ENCODE measurements around the gene SLC12A5.

DNA sequence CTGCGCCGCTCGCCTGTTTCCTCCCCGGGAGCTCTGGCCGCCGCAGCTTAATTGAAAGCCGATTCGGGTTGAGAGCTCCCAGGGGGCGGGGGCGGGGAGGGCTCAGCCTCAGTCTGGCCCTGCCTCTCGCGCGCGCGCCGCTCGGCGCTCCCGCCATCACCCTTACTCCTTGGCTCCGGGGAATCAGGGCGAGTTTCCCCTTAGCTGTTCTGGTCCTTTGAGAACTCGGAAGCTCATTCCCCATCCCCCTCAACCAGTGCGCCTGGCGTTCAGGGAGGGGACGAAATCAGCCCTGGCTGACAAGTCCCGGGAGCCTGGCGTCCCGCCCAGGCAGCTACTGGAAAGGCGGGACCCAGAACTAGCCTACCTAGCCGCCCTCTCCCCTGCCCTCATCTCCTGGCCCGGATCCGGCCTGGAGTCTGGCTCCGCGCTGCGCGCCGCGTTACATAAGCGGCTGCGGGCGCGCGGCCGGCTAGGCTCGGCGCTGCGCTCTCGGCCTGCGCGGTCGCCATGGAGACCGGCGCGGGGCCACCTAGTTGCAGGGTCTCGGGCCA lies 2.8 kb downstream of the SLC12A5 start:
- TF ChIP-seq POLR2AphosphoS5 (IDR thresholded peaks at IDR 0.05) (no peak), POLR2A (IDR thresholded peaks at IDR 0.05) (no peak)
- TF ChIP-seq, protein P1, sequence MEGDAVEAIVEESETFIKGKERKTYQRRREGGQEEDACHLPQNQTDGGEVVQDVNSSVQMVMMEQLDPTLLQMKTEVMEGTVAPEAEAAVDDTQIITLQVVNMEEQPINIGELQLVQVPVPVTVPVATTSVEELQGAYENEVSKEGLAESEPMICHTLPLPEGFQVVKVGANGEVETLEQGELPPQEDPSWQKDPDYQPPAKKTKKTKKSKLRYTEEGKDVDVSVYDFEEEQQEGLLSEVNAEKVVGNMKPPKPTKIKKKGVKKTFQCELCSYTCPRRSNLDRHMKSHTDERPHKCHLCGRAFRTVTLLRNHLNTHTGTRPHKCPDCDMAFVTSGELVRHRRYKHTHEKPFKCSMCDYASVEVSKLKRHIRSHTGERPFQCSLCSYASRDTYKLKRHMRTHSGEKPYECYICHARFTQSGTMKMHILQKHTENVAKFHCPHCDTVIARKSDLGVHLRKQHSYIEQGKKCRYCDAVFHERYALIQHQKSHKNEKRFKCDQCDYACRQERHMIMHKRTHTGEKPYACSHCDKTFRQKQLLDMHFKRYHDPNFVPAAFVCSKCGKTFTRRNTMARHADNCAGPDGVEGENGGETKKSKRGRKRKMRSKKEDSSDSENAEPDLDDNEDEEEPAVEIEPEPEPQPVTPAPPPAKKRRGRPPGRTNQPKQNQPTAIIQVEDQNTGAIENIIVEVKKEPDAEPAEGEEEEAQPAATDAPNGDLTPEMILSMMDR (IDR thresholded peaks at IDR 0.05), result no peak

Data from transverse colon (tissue), 4 donors.